NCI-H345 (cell line): ENCODE measurements around the gene TMEM207.

Source experiments
- DNase-seq: peaks from one replicate; lab custom pipeline; 2025; lab: John Stamatoyannopoulos, UW

The TMEM207 gene

GRCh38 chr3:190444006-190444405 lies 5.7 kb downstream of the TMEM207 start:
- no peak for DNase-seq

- DNase-seq: no peak
Measured at GRCh38 chr3:190443257-190443656, 6.4 kb downstream of the TMEM207 start.

- no peak for DNase-seq
Measured at GRCh38 chr3:190442240-190442639, 7.5 kb downstream of the TMEM207 start.

GRCh38 chr3:190436331-190436730 lies 13.4 kb downstream of the TMEM207 start:
- DNase-seq: no peak

- DNase-seq: no peak
Measured at GRCh38 chr3:190435618-190436017, 14.1 kb downstream of the TMEM207 start.

- DNase-seq: no peak
Measured at GRCh38 chr3:190433626-190434025, 16.1 kb downstream of the TMEM207 start.

GRCh38 chr3:190432216-190432615 lies 17.5 kb downstream of the TMEM207 start:
- no peak for DNase-seq

GRCh38 chr3:190430906-190431305 lies 18.8 kb downstream of the TMEM207 start:
- no peak for DNase-seq

GRCh38 chr3:190429681-190430080 lies 20.0 kb downstream of the TMEM207 start:
- DNase-seq: no peak

GRCh38 chr3:190426806-190427507 lies 22.7 kb downstream of the TMEM207 start:
- DNase-seq: no peak

GRCh38 chr3:190425833-190426232 lies 23.9 kb downstream of the TMEM207 start:
- no peak for DNase-seq

- DNase-seq: peak; percentile 65
Measured at GRCh38 chr3:190424478-190425439, 24.9 kb downstream of the TMEM207 start.

- no peak for DNase-seq
Measured at GRCh38 chr3:190424108-190424477, 25.6 kb downstream of the TMEM207 start.

GRCh38 chr3:190414297-190414696 lies 35.4 kb downstream of the TMEM207 start:
- no peak for DNase-seq

GRCh38 chr3:190404715-190405114 lies 45.0 kb downstream of the TMEM207 start:
- no peak for DNase-seq

GRCh38 chr3:190401963-190402362 lies 47.7 kb downstream of the TMEM207 start:
- no peak for DNase-seq

GRCh38 chr3:190399677-190400076 lies 50.0 kb downstream of the TMEM207 start:
- DNase-seq: no peak

- no peak for DNase-seq
Measured at GRCh38 chr3:190397889-190398288, 51.8 kb downstream of the TMEM207 start.

GRCh38 chr3:190396001-190396400 lies 53.7 kb downstream of the TMEM207 start:
- no peak for DNase-seq

- no peak for DNase-seq
Measured at GRCh38 chr3:190388703-190389102, 61.0 kb downstream of the TMEM207 start.

GRCh38 chr3:190387578-190388213 lies 62.0 kb downstream of the TMEM207 start, which contains the start of gene CLDN16:
TSS of gene CLDN16 (plus strand) at chr3:190388163. CDS start at chr3:190388330, 167 bp downstream.
- no peak for DNase-seq
